ENCODE results near the gene GDI2.
A peak's percentile ranks its signal among the peaks of the same experiment; 100 is the strongest.

- TF ChIP-seq, protein P1, sequence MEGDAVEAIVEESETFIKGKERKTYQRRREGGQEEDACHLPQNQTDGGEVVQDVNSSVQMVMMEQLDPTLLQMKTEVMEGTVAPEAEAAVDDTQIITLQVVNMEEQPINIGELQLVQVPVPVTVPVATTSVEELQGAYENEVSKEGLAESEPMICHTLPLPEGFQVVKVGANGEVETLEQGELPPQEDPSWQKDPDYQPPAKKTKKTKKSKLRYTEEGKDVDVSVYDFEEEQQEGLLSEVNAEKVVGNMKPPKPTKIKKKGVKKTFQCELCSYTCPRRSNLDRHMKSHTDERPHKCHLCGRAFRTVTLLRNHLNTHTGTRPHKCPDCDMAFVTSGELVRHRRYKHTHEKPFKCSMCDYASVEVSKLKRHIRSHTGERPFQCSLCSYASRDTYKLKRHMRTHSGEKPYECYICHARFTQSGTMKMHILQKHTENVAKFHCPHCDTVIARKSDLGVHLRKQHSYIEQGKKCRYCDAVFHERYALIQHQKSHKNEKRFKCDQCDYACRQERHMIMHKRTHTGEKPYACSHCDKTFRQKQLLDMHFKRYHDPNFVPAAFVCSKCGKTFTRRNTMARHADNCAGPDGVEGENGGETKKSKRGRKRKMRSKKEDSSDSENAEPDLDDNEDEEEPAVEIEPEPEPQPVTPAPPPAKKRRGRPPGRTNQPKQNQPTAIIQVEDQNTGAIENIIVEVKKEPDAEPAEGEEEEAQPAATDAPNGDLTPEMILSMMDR (IDR thresholded peaks at IDR 0.05): no peak
- TF ChIP-seq EP300 (IDR thresholded peaks at IDR 0.05; ENCODE audit: low read depth) (no peak), POLR2A (IDR thresholded peaks at IDR 0.05) (peak; percentile 99), POLR2AphosphoS5 (IDR thresholded peaks at IDR 0.05) (peak; percentile 98 to 99 (median 99))
Measured at GRCh38 chr10:5813341-5814109, at the start of gene GDI2.

All from transverse colon (tissue), 4 donors.